GM23338 (cell line): ENCODE results near the gene TRPC4. TPM values are rescaled to one million over a fixed set of nuclear protein-coding genes. Genes with fewer than 3 reads are reported as not detected.

Source experiments
- ATAC-seq: fragments of 200-7000 bp; cut with Tn5 transposase; 3 replicates; pipeline ENCODE4 v1.9.1; 2020
- DNase-seq: peaks from one replicate; pipeline ENCODE4 v3.0.0-alpha.2; 2015; ENCODE audit warnings: low spot score
- H2AFZ ChIP-seq: fragments of 200-600 bp; sonication (generic); 2 replicates; pipeline ENCODE4 v1.8.0; 2016; ENCODE audit warnings: antibody characterized with exemption, mild to moderate bottlenecking, moderate library complexity
- H3F3A ChIP-seq: fragments of 200-600 bp; sonication (generic); replicated peaks from 2 replicates; pipeline ENCODE4 v1.8.0; 2017; ENCODE audit warnings: antibody characterized with exemption, mixed run types, low read depth
- H3K27ac ChIP-seq: fragments of 200-600 bp; sonication (generic); 2 replicates; pipeline ENCODE4 v1.6.1; 2016; ENCODE audit warnings: low read depth
- H3K27me3 ChIP-seq: fragments of 200-600 bp; sonication (generic); 2 replicates; pipeline ENCODE4 v1.8.0; 2016; ENCODE audit warnings: mild to moderate bottlenecking, mixed run types, moderate library complexity; ENCODE audit not compliant: insufficient read depth
- H3K36me3 ChIP-seq: fragments of 200-600 bp; sonication (generic); 2 replicates; pipeline ENCODE4 v1.8.0; 2016; ENCODE audit warnings: mild to moderate bottlenecking; ENCODE audit not compliant: insufficient read depth
- H3K4me1 ChIP-seq: fragments of 200-600 bp; sonication (generic); 2 replicates; pipeline ENCODE4 v1.8.0; 2016; ENCODE audit warnings: mild to moderate bottlenecking, moderate library complexity; ENCODE audit not compliant: insufficient read depth
- H3K4me2 ChIP-seq: fragments of 200-600 bp; sonication (generic); 2 replicates; pipeline ENCODE4 v1.7.1; 2017; ENCODE audit warnings: mixed run types
- H3K4me3 ChIP-seq: fragments of 200-600 bp; sonication (generic); 2 replicates; pipeline ENCODE4 v1.6.1; 2016; ENCODE audit warnings: mixed run types
- H3K79me2 ChIP-seq: fragments of 200-600 bp; sonication (generic); replicated peaks from 2 replicates; pipeline ENCODE4 v1.8.0; 2017; ENCODE audit warnings: mild to moderate bottlenecking; ENCODE audit not compliant: insufficient read depth
- H3K9me2 ChIP-seq: fragments of 200-600 bp; sonication (generic); 2 replicates; pipeline ENCODE4 v1.8.0; 2017; ENCODE audit not compliant: insufficient read depth
- H4K20me1 ChIP-seq: fragments of 200-600 bp; sonication (generic); replicated peaks from 2 replicates; pipeline ENCODE4 v1.8.0; 2017; ENCODE audit warnings: mild to moderate bottlenecking; ENCODE audit not compliant: insufficient read depth
- H3K27ac Mint-ChIP-seq: 2 replicates; pipeline ENCODE4 v1.8.0; 2020; ENCODE audit warnings: inconsistent platforms, mild to moderate bottlenecking, moderate library complexity, mixed read lengths
- H3K27me3 Mint-ChIP-seq: 3 replicates; pipeline ENCODE4 v1.8.0; 2022; ENCODE audit warnings: low read depth, mild to moderate bottlenecking, moderate library complexity, mixed read lengths, inconsistent platforms; ENCODE audit not compliant: insufficient read depth, poor library complexity
- H3K36me3 Mint-ChIP-seq: 3 replicates; pipeline ENCODE4 v1.8.0; 2021; ENCODE audit warnings: low read depth, mild to moderate bottlenecking, inconsistent platforms, moderate library complexity, mixed read lengths
- H3K4me1 Mint-ChIP-seq: 3 replicates; pipeline ENCODE4 v1.8.0; 2020; ENCODE audit warnings: mild to moderate bottlenecking, inconsistent platforms, mixed read lengths
- H3K4me3 Mint-ChIP-seq: 3 replicates; pipeline ENCODE4 v1.8.0; 2021; ENCODE audit warnings: moderate library complexity, mild to moderate bottlenecking, inconsistent platforms, mixed read lengths
- H3K9me3 Mint-ChIP-seq: 3 replicates; pipeline ENCODE4 v1.8.0; 2020; ENCODE audit warnings: moderate library complexity, mild to moderate bottlenecking, inconsistent platforms, mixed read lengths
- CREB1 ChIP-seq: fragments of 250-450 bp; sonication (Bioruptor Pico); IDR thresholded peaks from 2 replicates; pipeline ENCODE4 v1.5.0; 2020; ENCODE audit warnings: low read depth, mild to moderate bottlenecking, moderate library complexity
- ETS1 ChIP-seq: IDR thresholded peaks from 2 replicates; pipeline ENCODE4 v1.6.1; 2016; ENCODE audit warnings: antibody characterized with exemption
- EZH2 ChIP-seq: fragments of 200-600 bp; sonication (generic); IDR thresholded peaks from one replicate; pipeline ENCODE4 v1.8.0; 2017; ENCODE audit warnings: antibody characterized with exemption, mild to moderate bottlenecking, low read depth; ENCODE audit not compliant: unreplicated experiment
- EZH2phosphoT487 ChIP-seq: fragments of 200-600 bp; sonication (generic); IDR thresholded peaks from one replicate; pipeline ENCODE4 v1.8.1; 2018; ENCODE audit warnings: antibody characterized with exemption; ENCODE audit not compliant: unreplicated experiment
- NANOG ChIP-seq: IDR thresholded peaks from 2 replicates; pipeline ENCODE4 v1.6.1; 2016; ENCODE audit warnings: antibody characterized with exemption, borderline replicate concordance
- POLR2AphosphoS5 ChIP-seq: IDR thresholded peaks from 2 replicates; pipeline ENCODE4 v1.6.1; 2016; ENCODE audit warnings: antibody characterized with exemption, low read depth
- ZNF114 ChIP-seq: fragments of 250-450 bp; sonication (Bioruptor Pico); IDR thresholded peaks from 2 replicates; pipeline ENCODE4 v1.5.0; 2020; ENCODE audit warnings: mild to moderate bottlenecking, moderate library complexity
- ZNF462 ChIP-seq: fragments of 250-450 bp; sonication (Bioruptor Pico); IDR thresholded peaks from 2 replicates; pipeline ENCODE4 v1.5.0; 2020; ENCODE audit warnings: mild to moderate bottlenecking, moderate library complexity
- polyA plus RNA-seq: library from polyadenylated mRNA; unstranded; fragments of >200 nt; fragmentation: Nextera tagmentation; extraction: Ambion mirVana; gene quantifications from 2 replicates; pipeline ENCODE4 v1.2.1, GENCODE V29; 2016
- total RNA-seq: library from RNA; depleted of rRNA; stranded (reverse); fragments of >200 nt; shearing (Covaris generic); gene quantifications from 2 replicates; pipeline ENCODE4 v1.2.3, GENCODE V29; 2014

Gene TRPC4
- total and polyA plus RNA-seq, 2 experiments from 2014 or later, result 1.1 to 2.1 TPM

- TF ChIP-seq ZNF462 (CRISPR knock-in tag) (no peak), ZNF114 (CRISPR knock-in tag) (no peak), EZH2phosphoT487 (no peak), POLR2AphosphoS5 (no peak), ETS1 (no peak)
Observed at GRCh38 chr13:37914781-37915391, 45.3 kb upstream of the TRPC4 start (continued).

GRCh38 chr13:37910790-37911189 is 41.2 kb upstream of the TRPC4 start:
- Histone ChIP-seq H3K4me1 (no peaks in the 10 kb centered on the region), H3K4me3 (no peak overlapping the region), H3F3A (no peaks in the 10 kb centered on the region), H3K36me3 (peaks cover 9% of the 10 kb centered on the region; the same call in 1 of the 2 replicates), H3K27ac (no peak overlapping the region), H3K79me2 (no peaks in the 10 kb centered on the region), H2AFZ (no peak overlapping the region), H3K4me2 (no peak overlapping the region), H3K9me2 (peaks cover 3% of the 10 kb centered on the region; the same call in 1 of the 2 replicates), H4K20me1 (no peaks in the 10 kb centered on the region), H3K27me3 (no peaks in the 10 kb centered on the region)
- DNase-seq, result no peak
- peaks cover 18% of the 10 kb centered on the region; the same call in 2 of the 3 replicates for H3K9me3 Mint-ChIP-seq
- H3K27me3 Mint-ChIP-seq, result no peaks in the 10 kb centered on the region
- no peaks in the 10 kb centered on the region; the same call in 2 of the 3 replicates for H3K4me1 Mint-ChIP-seq
- peaks cover 18% of the 10 kb centered on the region for H3K36me3 Mint-ChIP-seq
- H3K27ac Mint-ChIP-seq, result no peak overlapping the region
- no peak for ATAC-seq
- H3K4me3 Mint-ChIP-seq, result no peak overlapping the region
- no peak for TF ChIP-seq ZNF462 (CRISPR knock-in tag)
- no peak for TF ChIP-seq CREB1 (CRISPR knock-in tag)
- TF ChIP-seq EZH2, result no peak
- TF ChIP-seq EZH2phosphoT487, result no peak
- no peak for TF ChIP-seq POLR2AphosphoS5
- no peak for TF ChIP-seq NANOG
